KMS-11 (cell line): ENCODE measurements around the gene FOCAD.

Experiments used
- H2AFZ ChIP-seq: fragments of 200-600 bp; sonication (generic); 2 replicates; pipeline ENCODE4 v1.6.1; 2016; ENCODE audit warnings: antibody characterized with exemption, mixed run types, low read depth
- H3K27ac ChIP-seq: fragments of 200-600 bp; sonication (generic); 2 replicates; pipeline ENCODE4 v1.6.1; 2016; ENCODE audit warnings: mild to moderate bottlenecking, mixed run types
- H3K27me3 ChIP-seq: fragments of 200-600 bp; sonication (generic); 2 replicates; pipeline ENCODE4 v1.6.1; 2017; ENCODE audit warnings: mild to moderate bottlenecking, low read depth, mixed run types, moderate library complexity; ENCODE audit not compliant: insufficient read depth
- H3K36me3 ChIP-seq: fragments of 200-600 bp; sonication (generic); 2 replicates; pipeline ENCODE4 v1.6.1; 2017; ENCODE audit warnings: mild to moderate bottlenecking, mixed run types; ENCODE audit not compliant: insufficient read depth
- H3K4me1 ChIP-seq: fragments of 200-600 bp; sonication (generic); 2 replicates; pipeline ENCODE4 v1.6.1; 2016; ENCODE audit warnings: mild to moderate bottlenecking, low read depth, mixed run types; ENCODE audit not compliant: poor library complexity, severe bottlenecking
- H3K4me2 ChIP-seq: fragments of 200-600 bp; sonication (generic); 2 replicates; pipeline ENCODE4 v1.7.0; 2016; ENCODE audit warnings: mild to moderate bottlenecking, mixed run types
- H3K4me3 ChIP-seq: fragments of 200-600 bp; sonication (generic); IDR thresholded peaks from 2 replicates; pipeline ENCODE4 v1.6.1; 2017; ENCODE audit warnings: low read depth, low read length, mixed read lengths; ENCODE audit not compliant: insufficient read depth
- H3K79me2 ChIP-seq: fragments of 200-600 bp; sonication (generic); 2 replicates; pipeline ENCODE4 v1.6.1; 2016; ENCODE audit warnings: low read depth, mixed run types; ENCODE audit not compliant: insufficient read depth
- H3K9ac ChIP-seq: fragments of 200-600 bp; sonication (generic); 2 replicates; pipeline ENCODE4 v1.6.1; 2016; ENCODE audit warnings: mild to moderate bottlenecking, mixed run types
- H4K20me1 ChIP-seq: fragments of 200-600 bp; sonication (generic); 2 replicates; pipeline ENCODE4 v1.6.1; 2016; ENCODE audit warnings: mild to moderate bottlenecking, mixed run types; ENCODE audit not compliant: insufficient read depth
- CTCF ChIP-seq: fragments of 200-600 bp; sonication (generic); conservative IDR thresholded peaks from 2 replicates; pipeline ENCODE4 v1.6.1; 2017; ENCODE audit warnings: low read depth, mild to moderate bottlenecking, antibody characterized with exemption, low read length, moderate library complexity, mixed read lengths

The FOCAD gene

GRCh38 chr9:21015129-21015815, 331.2 kb downstream of the FOCAD start:
- Histone ChIP-seq H3K79me2 (no peaks in the 10 kb centered on the region), H4K20me1 (no peaks in the 10 kb centered on the region), H2AFZ (no peak overlapping the region), H3K27ac (no peak overlapping the region), H3K9ac (no peak overlapping the region), H3K4me2 (no peak overlapping the region), H3K4me3 (no peak overlapping the region), H3K4me1 (no peaks in the 10 kb centered on the region), H3K36me3 (no peaks in the 10 kb centered on the region), H3K27me3 (no peaks in the 10 kb centered on the region)
- no peak for TF ChIP-seq CTCF

- Histone ChIP-seq H4K20me1 (no peaks in the 10 kb centered on the region), H2AFZ (no peak overlapping the region), H3K9ac (no peak overlapping the region), H3K27me3 (no peaks in the 10 kb centered on the region), H3K27ac (no peak overlapping the region), H3K4me2 (no peak overlapping the region), H3K4me3 (no peak overlapping the region), H3K79me2 (no peaks in the 10 kb centered on the region), H3K4me1 (no peaks in the 10 kb centered on the region), H3K36me3 (no peaks in the 10 kb centered on the region)
- TF ChIP-seq CTCF, result no peak
Measured at GRCh38 chr9:21015995-21016394, 331.9 kb downstream of the FOCAD start.

- Histone ChIP-seq H2AFZ (no peak overlapping the region), H3K4me1 (no peaks in the 10 kb centered on the region), H3K4me3 (no peak overlapping the region), H4K20me1 (no peaks in the 10 kb centered on the region), H3K27ac (no peak overlapping the region), H3K36me3 (no peaks in the 10 kb centered on the region), H3K9ac (no peak overlapping the region), H3K79me2 (no peaks in the 10 kb centered on the region), H3K4me2 (no peak overlapping the region), H3K27me3 (no peaks in the 10 kb centered on the region)
- no peak for TF ChIP-seq CTCF
Measured at GRCh38 chr9:21016701-21017491, 332.8 kb downstream of the FOCAD start.

GRCh38 chr9:21018177-21018576, 334.1 kb downstream of the FOCAD start:
- Histone ChIP-seq H3K4me2 (no peak overlapping the region), H3K4me3 (no peak overlapping the region), H3K4me1 (no peaks in the 10 kb centered on the region), H3K27me3 (no peaks in the 10 kb centered on the region), H3K9ac (no peak overlapping the region), H4K20me1 (no peaks in the 10 kb centered on the region), H3K79me2 (no peaks in the 10 kb centered on the region), H3K36me3 (no peaks in the 10 kb centered on the region), H3K27ac (no peak overlapping the region), H2AFZ (no peak overlapping the region)
- TF ChIP-seq CTCF, result no peak
